ENCODE data around the gene ZNF292.

ZNF292 gene

DNA sequence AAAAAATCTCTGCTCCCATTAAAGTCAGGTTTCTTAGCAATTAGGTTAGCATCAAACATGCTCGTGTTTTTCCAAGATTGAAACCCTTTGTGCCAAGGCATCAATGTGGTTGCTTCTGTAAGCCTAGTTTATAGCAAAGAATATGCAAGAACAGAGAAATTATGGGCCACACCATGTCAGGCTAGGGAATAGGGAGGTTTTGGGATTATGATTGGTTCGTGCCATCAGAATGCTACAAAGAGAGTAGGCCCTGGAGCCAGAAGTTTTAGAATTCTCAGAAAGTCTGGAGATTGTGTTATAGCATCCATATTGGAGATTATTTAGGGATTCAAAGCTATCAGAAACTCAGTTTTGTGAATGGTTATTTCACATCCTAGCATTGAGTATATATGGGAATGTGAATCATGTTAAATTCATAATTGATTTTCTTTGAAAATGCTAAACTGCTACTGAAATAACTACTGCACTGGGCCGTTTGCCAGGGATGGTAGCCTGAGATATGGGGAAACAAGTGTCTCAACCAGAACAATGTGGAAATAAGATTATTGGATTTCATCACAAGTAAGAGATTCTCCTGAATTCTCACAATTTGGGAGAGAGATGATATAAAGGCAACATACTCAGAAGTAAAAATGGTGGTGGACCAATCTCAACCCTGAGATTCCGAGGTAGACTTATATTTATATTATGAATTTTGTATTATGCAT is 45.3 kb downstream of the ZNF292 start:
- no peak for DNase-seq (ENCODE audit: extremely low spot score)
- ChIA-PET CTCF (interaction anchor here (1.4 to 1.9 kb wide), 2 partner anchors 10 to 122 kb away, joined by 3 to 6 read pairs; no protein-coding TSS in a partner anchor), POLR2A (no interaction called here)
- TF ChIP-seq, protein P1, sequence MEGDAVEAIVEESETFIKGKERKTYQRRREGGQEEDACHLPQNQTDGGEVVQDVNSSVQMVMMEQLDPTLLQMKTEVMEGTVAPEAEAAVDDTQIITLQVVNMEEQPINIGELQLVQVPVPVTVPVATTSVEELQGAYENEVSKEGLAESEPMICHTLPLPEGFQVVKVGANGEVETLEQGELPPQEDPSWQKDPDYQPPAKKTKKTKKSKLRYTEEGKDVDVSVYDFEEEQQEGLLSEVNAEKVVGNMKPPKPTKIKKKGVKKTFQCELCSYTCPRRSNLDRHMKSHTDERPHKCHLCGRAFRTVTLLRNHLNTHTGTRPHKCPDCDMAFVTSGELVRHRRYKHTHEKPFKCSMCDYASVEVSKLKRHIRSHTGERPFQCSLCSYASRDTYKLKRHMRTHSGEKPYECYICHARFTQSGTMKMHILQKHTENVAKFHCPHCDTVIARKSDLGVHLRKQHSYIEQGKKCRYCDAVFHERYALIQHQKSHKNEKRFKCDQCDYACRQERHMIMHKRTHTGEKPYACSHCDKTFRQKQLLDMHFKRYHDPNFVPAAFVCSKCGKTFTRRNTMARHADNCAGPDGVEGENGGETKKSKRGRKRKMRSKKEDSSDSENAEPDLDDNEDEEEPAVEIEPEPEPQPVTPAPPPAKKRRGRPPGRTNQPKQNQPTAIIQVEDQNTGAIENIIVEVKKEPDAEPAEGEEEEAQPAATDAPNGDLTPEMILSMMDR (IDR thresholded peaks at IDR 0.05; ENCODE audit: control extremely low read depth, extremely low read depth, low read depth, missing control alignments), result no peak

DNA sequence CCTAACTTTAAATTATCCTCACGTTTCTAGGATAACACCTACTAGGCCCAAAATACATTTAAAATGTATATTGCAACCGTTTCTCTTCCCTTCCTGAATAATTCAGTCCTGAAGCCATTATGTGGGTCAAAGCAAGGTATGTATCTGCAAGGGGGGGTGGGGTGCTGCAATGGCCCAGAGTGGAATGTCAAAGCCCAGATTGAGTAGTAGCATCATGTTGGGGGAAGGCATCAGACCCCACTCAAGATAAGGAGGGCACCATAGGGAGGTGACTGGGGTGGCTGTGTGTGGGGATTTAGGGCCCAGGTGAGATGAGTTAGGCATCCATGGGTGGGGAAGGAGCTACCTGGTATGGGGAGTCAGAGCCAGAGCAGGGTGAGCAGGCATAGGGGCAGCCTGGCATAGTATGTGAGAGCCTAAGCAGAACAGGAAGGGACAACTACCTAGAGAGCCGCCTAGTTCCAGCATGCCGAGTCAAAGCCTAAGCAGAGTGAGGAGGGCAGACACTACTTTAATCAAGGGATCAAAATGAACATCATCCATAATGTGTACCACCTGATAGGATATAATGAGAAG is 48.2 kb downstream of the ZNF292 start:
- no peak for DNase-seq (ENCODE audit: extremely low spot score)
- TF ChIP-seq, protein P1 (IDR thresholded peaks at IDR 0.05; ENCODE audit: control extremely low read depth, extremely low read depth, low read depth, missing control alignments), result no peak
- ChIA-PET CTCF (interaction anchor here (1.6 kb wide), 1 partner anchor 37 kb away, joined by 4 read pairs; no protein-coding TSS in a partner anchor), POLR2A (no interaction called here)

DNA sequence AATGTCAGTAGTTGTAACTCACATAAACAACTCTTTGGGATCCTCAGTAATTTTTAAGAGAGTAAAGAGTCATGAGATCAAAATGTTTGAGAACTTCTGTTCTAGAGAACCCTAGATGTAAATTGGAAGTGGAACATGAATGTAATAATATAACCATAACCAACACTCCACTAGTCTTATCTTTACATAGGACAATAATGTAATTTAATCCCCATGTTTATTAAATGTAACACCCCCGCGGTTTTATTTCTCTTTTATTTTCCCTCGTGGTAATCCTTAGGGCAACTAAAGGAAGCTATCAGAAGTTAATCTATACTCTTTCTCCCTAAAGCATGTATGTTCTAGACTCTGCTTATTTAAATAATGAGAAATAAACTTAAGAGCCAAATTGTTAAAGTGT is 54.4 kb downstream of the ZNF292 start:
- ChIA-PET POLR2A (no interaction called here), CTCF (interaction anchor here (1.2 kb wide), 1 partner anchor 19 kb away, joined by 3 read pairs; no protein-coding TSS in a partner anchor)
- TF ChIP-seq, protein P1 (IDR thresholded peaks at IDR 0.05; ENCODE audit: control extremely low read depth, extremely low read depth, low read depth, missing control alignments), result no peak
- no peak for DNase-seq (ENCODE audit: extremely low spot score)

DNA sequence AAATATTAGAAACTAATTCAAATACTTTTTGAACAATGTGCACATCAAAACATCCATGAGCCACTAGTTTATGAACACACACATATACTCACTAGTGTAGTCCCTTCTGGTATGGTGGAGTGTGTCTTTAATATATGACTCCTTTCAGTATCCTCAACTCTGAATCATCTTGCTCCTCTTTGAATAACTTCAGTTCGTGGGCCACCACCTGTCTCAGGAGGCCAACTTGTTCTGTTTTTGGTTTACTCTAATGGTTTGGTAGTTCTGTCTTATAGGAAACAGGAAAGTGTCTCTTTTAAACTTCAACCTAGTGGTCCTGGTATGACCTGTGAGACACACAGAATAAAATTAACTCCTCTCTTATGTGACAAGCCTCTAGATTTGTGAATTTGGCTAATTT is 55.6 kb downstream of the ZNF292 start:
- DNase-seq (ENCODE audit: extremely low spot score), result peak; percentile 54
- POLR2A ChIA-PET, result no interaction called here
- TF ChIP-seq, protein P1 (IDR thresholded peaks at IDR 0.05; ENCODE audit: control extremely low read depth, extremely low read depth, low read depth, missing control alignments), result no peak
- CTCF ChIA-PET, result no interaction called here

DNA sequence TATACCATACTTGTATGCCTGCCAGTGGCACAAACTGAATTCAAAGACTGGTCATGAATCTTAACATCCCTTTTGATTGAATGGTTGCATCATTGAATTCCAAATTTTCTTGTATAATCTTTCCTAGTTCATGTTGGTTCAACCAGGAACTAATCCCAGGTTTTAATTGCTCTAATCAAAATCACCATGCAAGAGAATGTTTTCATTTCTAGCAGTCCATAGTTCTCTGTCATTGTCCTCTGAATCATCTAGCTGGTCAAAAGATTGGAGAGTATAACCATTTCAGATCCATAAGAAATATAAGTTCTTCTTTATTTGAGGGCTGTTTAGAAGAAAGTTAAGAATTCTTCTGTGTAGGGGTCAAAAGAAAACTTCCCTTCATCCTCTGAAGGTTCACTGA is 57.2 kb downstream of the ZNF292 start:
- ChIA-PET CTCF (no interaction called here), POLR2A (no interaction called here)
- no peak for DNase-seq (ENCODE audit: extremely low spot score)
- TF ChIP-seq, protein P1 (IDR thresholded peaks at IDR 0.05; ENCODE audit: control extremely low read depth, extremely low read depth, low read depth, missing control alignments), result no peak

DNA sequence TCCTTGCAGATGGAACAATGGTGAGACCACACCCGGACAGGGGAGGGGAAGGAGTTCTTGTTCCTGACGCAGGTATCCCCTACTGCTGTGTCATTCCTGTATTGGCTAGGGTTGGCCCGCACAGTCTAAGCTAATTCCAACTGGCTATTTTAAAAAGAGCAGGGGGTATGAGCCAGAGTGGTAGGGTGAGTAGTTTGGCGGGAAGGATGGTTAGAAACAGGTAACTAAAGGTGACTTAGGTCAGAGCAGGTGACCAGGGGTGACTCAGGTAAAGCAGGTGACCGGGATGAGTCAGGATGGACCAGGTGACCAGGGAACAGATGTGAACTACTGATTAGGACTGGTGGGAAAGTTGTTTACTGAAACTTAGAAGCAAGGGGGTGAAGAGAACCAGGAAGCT is 58.0 kb downstream of the ZNF292 start:
- DNase-seq (ENCODE audit: extremely low spot score), result no peak
- CTCF ChIA-PET, result interaction anchor here (1.0 to 1.1 kb wide), 2 partner anchors 13 to 272 kb away, joined by 3 read pairs; no protein-coding TSS in a partner anchor
- POLR2A ChIA-PET, result no interaction called here
- TF ChIP-seq, protein P1 (IDR thresholded peaks at IDR 0.05; ENCODE audit: control extremely low read depth, extremely low read depth, low read depth, missing control alignments), result no peak
